ENCODE measurements around the gene MYOG.

The MYOG gene

GRCh38 chr1:203083463-203083921, 2.3 kb downstream of the MYOG start:
- no peaks in the 10 kb centered on the region for H3K36me3 Mint-ChIP-seq (ENCODE audit: low read depth)
- H3K4me3 Mint-ChIP-seq = peak overlapping the region; percentile 64 to 90 (median 83)
- no peak for TF ChIP-seq CTCF (IDR thresholded peaks at IDR 0.05; ENCODE audit: unreplicated experiment in 3 of 3)

GRCh38 chr1:203082571-203083462, 3.0 kb downstream of the MYOG start:
- no peak for TF ChIP-seq CTCF (IDR thresholded peaks at IDR 0.05; ENCODE audit: unreplicated experiment in 3 of 3)
- peaks cover 9% of the 10 kb centered on the region for H3K27me3 Mint-ChIP-seq (ENCODE audit: low read depth)
- H3K4me1 Mint-ChIP-seq = peaks cover 45% of the 10 kb centered on the region
- no peaks in the 10 kb centered on the region for H3K36me3 Mint-ChIP-seq (ENCODE audit: low read depth)
- H3K27ac Mint-ChIP-seq = peak overlapping the region; percentile 41 to 46 (median 44)
- no peaks in the 10 kb centered on the region for H3K9me3 Mint-ChIP-seq
- H3K4me3 Mint-ChIP-seq = peak overlapping the region; percentile 64 to 90 (median 83)

More at GRCh38 chr1:203083463-203083921, 2.3 kb downstream of the MYOG start:
- H3K27me3 Mint-ChIP-seq (ENCODE audit: low read depth) = peaks cover 4% of the 10 kb centered on the region
- H3K27ac Mint-ChIP-seq = peak overlapping the region; percentile 41 to 46 (median 44)
- H3K9me3 Mint-ChIP-seq = no peaks in the 10 kb centered on the region
- peaks cover 51% of the 10 kb centered on the region for H3K4me1 Mint-ChIP-seq

GRCh38 chr1:203082231-203082505, 3.6 kb downstream of the MYOG start:
- peak overlapping the region in 2 of 3 experiments; percentile 8 to 90 for H3K4me3 Mint-ChIP-seq
- peaks cover 40% of the 10 kb centered on the region for H3K4me1 Mint-ChIP-seq
- TF ChIP-seq CTCF (IDR thresholded peaks at IDR 0.05; ENCODE audit: unreplicated experiment in 3 of 3) = no peak
- no peaks in the 10 kb centered on the region for H3K9me3 Mint-ChIP-seq
- no peaks in the 10 kb centered on the region for H3K36me3 Mint-ChIP-seq (ENCODE audit: low read depth)
- H3K27me3 Mint-ChIP-seq (ENCODE audit: low read depth) = peaks cover 9% of the 10 kb centered on the region
- peak overlapping the region in 2 of 3 experiments; percentile 25 to 44 for H3K27ac Mint-ChIP-seq

- Mint-ChIP-seq H3K4me1 (peaks cover 35% of the 10 kb centered on the region), H3K4me3 (peak overlapping the region; percentile 10 to 90 (median 44)), H3K27me3 (ENCODE audit: low read depth) (peaks cover 9% of the 10 kb centered on the region), H3K9me3 (no peaks in the 10 kb centered on the region), H3K27ac (peak overlapping the region; percentile 44 to 71 (median 60)), H3K36me3 (ENCODE audit: low read depth) (no peaks in the 10 kb centered on the region)
- no peak for TF ChIP-seq CTCF (IDR thresholded peaks at IDR 0.05; ENCODE audit: unreplicated experiment in 3 of 3)
These were observed 4.2 kb downstream of the MYOG start for GRCh38 chr1:203081465-203082230.

- Mint-ChIP-seq H3K27me3 (ENCODE audit: low read depth) (peaks cover 14% of the 10 kb centered on the region), H3K4me1 (peaks cover 34% of the 10 kb centered on the region), H3K9me3 (no peaks in the 10 kb centered on the region), H3K4me3 (peak overlapping the region in 1 of 3 experiments; percentile 12), H3K27ac (peak overlapping the region in 1 of 3 experiments; percentile 44), H3K36me3 (ENCODE audit: low read depth) (peaks cover 4% of the 10 kb centered on the region)
- TF ChIP-seq CTCF (IDR thresholded peaks at IDR 0.05; ENCODE audit: unreplicated experiment in 3 of 3) = no peak
These were observed 5.4 kb downstream of the MYOG start for GRCh38 chr1:203080456-203080855.
